Esophagus muscularis mucosa (tissue), 4 donors: Measurements from ENCODE around the gene DNAJC24. TPM values are rescaled to one million over a fixed set of nuclear protein-coding genes. Genes with fewer than 3 reads are reported as not detected.

Source experiments
- DNase-seq: peaks from one replicate; pipeline ENCODE4 v3.0.0-alpha.2; 2017; ENCODE audit errors: extremely low spot score
- H3K27ac ChIP-seq, 4 donors: fragments of 200-600 bp; sonication (generic); replicated peaks in 1 of 4; 1 replicate in 3 of 4; 2 replicates in 1 of 4; pipeline ENCODE4 v1.5.1; 2016 to 2019; ENCODE audit warnings: mild to moderate bottlenecking in 1 of 4
- H3K27me3 ChIP-seq, 4 donors: fragments of 200-600 bp; sonication (generic); one replicate each; pipeline versions ENCODE4 v1.5.1 to v1.6.0; 2016 to 2019
- H3K36me3 ChIP-seq, 4 donors: fragments of 200-600 bp; sonication (generic); one replicate each; pipeline ENCODE4 v1.5.1; 2016 to 2019
- H3K4me1 ChIP-seq, 4 donors: fragments of 200-600 bp; sonication (generic); one replicate each; pipeline ENCODE4 v1.5.1; 2016 to 2019
- H3K4me3 ChIP-seq, 4 donors: fragments of 200-600 bp; sonication (generic); 1 replicate in 2 of 4; 2 replicates in 2 of 4; pipeline ENCODE4 v1.5.1; 2016 to 2019; ENCODE audit warnings: mild to moderate bottlenecking in 4 of 4, moderate library complexity in 1 of 4
- H3K9me3 ChIP-seq, 4 donors: fragments of 200-600 bp; sonication (generic); 1 replicate in 3 of 4; 2 replicates in 1 of 4; pipeline ENCODE4 v1.5.1; 2016 to 2019
- EP300 ChIP-seq: sonication (generic); formaldehyde crosslinking; IDR thresholded peaks from one replicate; pipeline ENCODE4 v1.6.1; 2017; ENCODE audit warnings: antibody characterized with exemption
- POLR2A ChIP-seq: fragments of 450-650 bp; IDR thresholded peaks from one replicate; pipeline ENCODE4 v1.6.1; 2017; ENCODE audit warnings: antibody characterized with exemption, moderate library complexity, mild to moderate bottlenecking, low read depth
- POLR2AphosphoS5 ChIP-seq, 2 donors: sonication (generic); formaldehyde crosslinking; IDR thresholded peaks; one replicate each; pipeline ENCODE4 v1.6.1; 2017; ENCODE audit warnings: antibody characterized with exemption in 2 of 2
- WGBS: methylation state at CpG from one replicate; pipeline ENCODE4 v1.1.5; 2018; 5-methylcytosine and 5-hydroxymethylcytosine counted together
- intact Hi-C: fragments of 100-400 bp; cut with DNase I; formaldehyde crosslinking; loops from one replicate; pipeline ENCODE4 v1.15.1; 2023
- total RNA-seq, 4 donors: library from RNA; depleted of rRNA; stranded (reverse); fragments of >200 nt; gene quantifications; one replicate each; pipeline versions ENCODE4 v1.1.0 to v1.2.1, GENCODE V29; 2016
- TF ChIP-seq, protein P1 (sequence below), 3 experiments: fragments of 200-600 bp in 2 of 3; fragments of 450-650 bp in 1 of 3; sonication (generic) in 2 of 3; IDR thresholded peaks; one replicate each; pipeline ENCODE4 v1.5.1; 2017 to 2019; ENCODE audit warnings: antibody characterized with exemption in 3 of 3, mild to moderate bottlenecking in 2 of 3, moderate library complexity in 1 of 3

Gene DNAJC24
- total RNA-seq, 4 donors from 2014 or later, result 13.9 to 27.0 (median 15.2) TPM

DNA sequence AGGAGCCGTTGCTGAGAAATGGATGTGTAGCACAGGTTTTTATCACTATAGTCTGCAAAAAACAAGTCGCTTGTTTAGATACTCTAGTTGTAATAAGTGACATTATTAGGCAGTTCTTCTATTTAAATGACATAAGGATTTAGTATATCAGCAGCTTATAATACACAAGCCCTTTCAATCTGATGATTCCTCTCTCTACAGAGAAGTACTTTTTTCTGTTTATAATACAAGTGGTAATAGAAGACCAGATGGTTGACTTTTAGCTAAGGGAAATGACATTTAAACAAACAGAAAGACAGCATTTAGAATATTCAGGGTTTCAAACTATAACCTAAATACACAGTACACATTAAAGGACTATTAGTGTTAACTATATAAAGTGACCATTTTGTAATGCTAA, 79.4 kb downstream of the DNAJC24 start:
- Histone ChIP-seq H3K36me3 (peaks cover 0 to 16% (median 3%) of the 10 kb centered on the region in 4 donors), H3K4me1 (no peaks in the 10 kb centered on the region), H3K4me3 (no peak overlapping the region), H3K27me3 (no peaks in the 10 kb centered on the region), H3K27ac (no peak overlapping the region), H3K9me3 (no peaks in the 10 kb centered on the region)
- WGBS, result 65% methylated on average over 2 of the region's 2 CpGs
- TF ChIP-seq EP300 (no peak), POLR2AphosphoS5 (IDR thresholded peaks at IDR 0.05) (no peak), POLR2A (no peak)
- TF ChIP-seq, protein P1, sequence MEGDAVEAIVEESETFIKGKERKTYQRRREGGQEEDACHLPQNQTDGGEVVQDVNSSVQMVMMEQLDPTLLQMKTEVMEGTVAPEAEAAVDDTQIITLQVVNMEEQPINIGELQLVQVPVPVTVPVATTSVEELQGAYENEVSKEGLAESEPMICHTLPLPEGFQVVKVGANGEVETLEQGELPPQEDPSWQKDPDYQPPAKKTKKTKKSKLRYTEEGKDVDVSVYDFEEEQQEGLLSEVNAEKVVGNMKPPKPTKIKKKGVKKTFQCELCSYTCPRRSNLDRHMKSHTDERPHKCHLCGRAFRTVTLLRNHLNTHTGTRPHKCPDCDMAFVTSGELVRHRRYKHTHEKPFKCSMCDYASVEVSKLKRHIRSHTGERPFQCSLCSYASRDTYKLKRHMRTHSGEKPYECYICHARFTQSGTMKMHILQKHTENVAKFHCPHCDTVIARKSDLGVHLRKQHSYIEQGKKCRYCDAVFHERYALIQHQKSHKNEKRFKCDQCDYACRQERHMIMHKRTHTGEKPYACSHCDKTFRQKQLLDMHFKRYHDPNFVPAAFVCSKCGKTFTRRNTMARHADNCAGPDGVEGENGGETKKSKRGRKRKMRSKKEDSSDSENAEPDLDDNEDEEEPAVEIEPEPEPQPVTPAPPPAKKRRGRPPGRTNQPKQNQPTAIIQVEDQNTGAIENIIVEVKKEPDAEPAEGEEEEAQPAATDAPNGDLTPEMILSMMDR (IDR thresholded peaks at IDR 0.05), result no peak
- DNase-seq, result no peak
- intact Hi-C loops, result no loop called here

DNA sequence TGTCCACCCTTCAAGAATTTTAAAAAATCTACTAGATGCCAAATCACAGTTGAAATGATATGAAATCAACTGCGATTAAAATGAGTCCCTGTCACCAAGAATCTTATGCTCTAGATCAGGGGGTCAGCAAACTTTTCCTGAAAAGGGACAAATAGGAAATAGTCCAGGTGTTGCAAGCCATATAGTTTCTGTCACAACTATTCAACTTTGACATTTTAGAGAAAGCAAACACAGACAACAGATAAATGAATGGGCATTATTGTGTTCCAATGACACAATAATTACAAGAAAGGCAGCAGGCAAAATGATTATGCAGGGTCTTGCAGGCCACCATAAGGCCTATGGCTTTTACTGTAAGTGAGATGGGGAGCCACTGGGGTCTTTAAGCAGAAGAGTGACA, 81.2 kb downstream of the DNAJC24 start:
- Histone ChIP-seq H3K27ac (no peak overlapping the region), H3K4me1 (no peaks in the 10 kb centered on the region), H3K27me3 (no peaks in the 10 kb centered on the region), H3K36me3 (peaks cover 0 to 16% (median 4%) of the 10 kb centered on the region in 4 donors), H3K9me3 (no peaks in the 10 kb centered on the region), H3K4me3 (no peak overlapping the region)
- intact Hi-C loops, result no loop called here
- TF ChIP-seq POLR2A (no peak), POLR2AphosphoS5 (IDR thresholded peaks at IDR 0.05) (no peak), EP300 (no peak)
- TF ChIP-seq, protein P1 (IDR thresholded peaks at IDR 0.05), result no peak
- no peak for DNase-seq
- 95% methylated on average over 1 of the region's 1 CpG for WGBS

DNA sequence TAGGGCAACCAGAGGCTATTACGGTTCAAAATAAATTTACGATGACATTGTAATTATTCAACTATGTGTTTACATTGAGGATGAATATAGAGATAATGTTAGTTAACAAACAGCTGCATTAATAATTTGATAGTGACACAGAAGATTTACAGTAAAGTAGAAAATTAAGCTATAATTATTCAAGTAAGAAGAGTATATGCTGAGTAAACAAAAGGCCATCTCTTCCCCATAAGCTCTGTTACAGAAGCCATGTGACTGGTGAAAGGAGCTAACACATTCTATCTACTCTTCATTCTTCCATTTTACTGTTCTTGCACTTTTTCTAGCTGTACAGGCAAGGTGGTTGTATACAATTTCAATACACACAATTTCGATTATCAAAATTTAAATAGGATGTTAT, 85.5 kb downstream of the DNAJC24 start:
- no peaks in the 10 kb centered on the region for H3K27me3 ChIP-seq
- H3K9me3 ChIP-seq, result no peaks in the 10 kb centered on the region
- intact Hi-C loops, result no loop called here
- H3K27ac ChIP-seq, result no peak overlapping the region
- 94% methylated on average over 3 of the region's 3 CpGs for WGBS
- DNase-seq, result no peak
- no peaks in the 10 kb centered on the region for H3K4me1 ChIP-seq
- peaks cover 0 to 9% (median 4%) of the 10 kb centered on the region in 4 donors for H3K36me3 ChIP-seq
- no peak overlapping the region for H3K4me3 ChIP-seq
- TF ChIP-seq, protein P1 (IDR thresholded peaks at IDR 0.05), result no peak
- TF ChIP-seq EP300, result no peak
- TF ChIP-seq POLR2A, result no peak
- TF ChIP-seq POLR2AphosphoS5 (IDR thresholded peaks at IDR 0.05), result no peak

DNA sequence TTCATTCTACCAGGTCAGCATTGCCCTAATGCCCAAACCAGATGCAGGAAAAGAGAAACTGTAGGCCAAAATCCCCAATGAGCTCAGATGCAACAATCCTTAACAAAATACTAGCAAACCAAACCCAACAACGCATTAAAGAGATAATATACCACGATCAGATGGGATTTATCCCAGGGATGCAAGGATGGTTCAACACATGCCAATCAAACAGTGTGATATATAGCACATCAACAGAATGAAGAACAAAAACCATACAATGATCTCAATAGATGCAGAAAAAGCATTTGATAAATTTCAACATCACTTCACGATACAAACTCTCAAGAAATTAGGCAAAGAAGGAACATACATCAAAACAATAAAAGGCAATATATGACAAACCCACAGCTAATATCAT, 94.8 kb downstream of the DNAJC24 start:
- WGBS, result 96% methylated on average over 3 of the region's 3 CpGs
- Histone ChIP-seq H3K27ac (no peak overlapping the region), H3K36me3 (no peaks in the 10 kb centered on the region), H3K9me3 (peaks cover 0 to 13% (median 5%) of the 10 kb centered on the region in 4 donors), H3K4me3 (no peak overlapping the region), H3K27me3 (no peaks in the 10 kb centered on the region), H3K4me1 (no peaks in the 10 kb centered on the region)
- intact Hi-C loops, result no loop called here
- TF ChIP-seq POLR2A (no peak), EP300 (no peak), POLR2AphosphoS5 (IDR thresholded peaks at IDR 0.05) (no peak)
- TF ChIP-seq, protein P1 (IDR thresholded peaks at IDR 0.05), result no peak
- no peak for DNase-seq

DNA sequence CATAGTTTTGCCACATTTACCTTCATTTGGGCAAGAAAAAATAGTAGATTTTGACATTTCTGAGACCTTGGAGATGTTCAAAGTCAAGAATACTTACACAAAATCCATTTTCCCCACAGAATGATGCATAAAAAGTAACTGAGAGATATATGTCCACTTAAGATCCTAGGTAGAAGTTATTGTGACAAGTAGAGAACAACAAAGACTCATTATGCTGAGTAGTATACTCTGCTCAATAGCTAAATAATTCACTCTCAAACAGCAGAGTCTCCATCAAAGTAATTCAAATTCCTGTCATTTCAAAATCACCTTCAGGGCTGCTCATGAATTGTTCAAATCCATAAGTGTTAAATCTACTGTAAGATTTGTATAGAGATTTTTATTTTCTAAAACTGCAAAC, 104.4 kb downstream of the DNAJC24 start:
- Histone ChIP-seq H3K4me3 (no peak overlapping the region), H3K27me3 (no peaks in the 10 kb centered on the region), H3K36me3 (no peaks in the 10 kb centered on the region), H3K9me3 (no peaks in the 10 kb centered on the region), H3K27ac (no peak overlapping the region), H3K4me1 (no peaks in the 10 kb centered on the region)
- TF ChIP-seq POLR2A (no peak), POLR2AphosphoS5 (IDR thresholded peaks at IDR 0.05) (no peak), EP300 (no peak)
- TF ChIP-seq, protein P1 (IDR thresholded peaks at IDR 0.05), result no peak
- DNase-seq, result no peak
- intact Hi-C loops, result no loop called here
